GM12878 (cell line): ENCODE results near the gene PALMD. TPM values are rescaled to one million over a fixed set of nuclear protein-coding genes. Genes with fewer than 3 reads are reported as not detected.
A peak's percentile ranks its signal among the peaks of the same experiment; 100 is the strongest.

Source experiments
- ATAC-seq: fragments of 200-7000 bp; cut with Tn5 transposase; 3 replicates; pipeline ENCODE4 v1.9.1; 2020; ENCODE audit warnings: mild to moderate bottlenecking, moderate library complexity
- BruUV-seq: library from RNA; stranded (reverse); fragments of 400-500 nt; replicated peaks from 2 replicates; lab custom pipeline; 2021; lab: Mats Ljungman, UMichigan
- CTCF ChIA-PET: fragments of 300-600 bp; sonication (Branson Sonifier 250); formaldehyde crosslinking; extraction: SDS; loops from one replicate; lab custom pipeline; 2021; ENCODE audit warnings: inconsistent platforms; lab: Yijun Ruan, JAX
- POLR2A ChIA-PET: fragments of 350-600 bp; formaldehyde crosslinking; extraction: SDS; loops from one replicate; lab custom pipeline; 2021; ENCODE audit warnings: inconsistent platforms; lab: Charles Lee
- RAD21 ChIA-PET: fragments of 300-600 bp; sonication (Branson Sonifier 250); formaldehyde crosslinking; loops from one replicate; lab custom pipeline; 2023; ENCODE audit warnings: antibody characterized with exemption; ENCODE audit not compliant: unreplicated experiment; lab: Charles Lee
- SMC1A ChIA-PET: fragments of 300-600 bp; sonication (Branson Sonifier 250); formaldehyde crosslinking; loops from one replicate; lab custom pipeline; 2023; ENCODE audit not compliant: unreplicated experiment, uncharacterized antibody; lab: Charles Lee
- DNase-seq: peaks from one replicate; pipeline ENCODE4 v3.0.0-alpha.2; 2011; ENCODE audit warnings: low read depth, low spot score
- FAIRE-seq: peaks from 3 replicates; lab custom pipeline; 2011; peaks lifted over from hg19 to GRCh38; lab: Jason Lieb, UNC
- H2AFZ ChIP-seq: 2 replicates; pipeline ENCODE4 v1.6.0; 2011; ENCODE audit warnings: low read depth, low read length, control low read depth; ENCODE audit not compliant: control insufficient read depth
- H3K27ac ChIP-seq: 2 replicates; pipeline ENCODE4 v1.5.1; 2011; ENCODE audit warnings: control low read depth; ENCODE audit not compliant: control insufficient read depth, insufficient read depth
- H3K27me3 ChIP-seq, 2 experiments: replicated peaks in 1 of 2; 2 replicates each; pipeline versions ENCODE4 v1.6.0 to v1.6.1; 2011; ENCODE audit warnings: low read length in 1 of 2; ENCODE audit not compliant: control insufficient read depth in 2 of 2, insufficient read depth in 2 of 2
- H3K36me3 ChIP-seq, 2 experiments: 2 replicates each; pipeline ENCODE4 v1.5.1; 2011; ENCODE audit warnings: low read length in 1 of 2; ENCODE audit not compliant: control insufficient read depth in 2 of 2, insufficient read depth in 2 of 2
- H3K4me1 ChIP-seq: 2 replicates; pipeline ENCODE4 v1.6.1; 2011; ENCODE audit warnings: mild to moderate bottlenecking, low read length, moderate library complexity, mixed read lengths; ENCODE audit not compliant: control insufficient read depth, insufficient read depth
- H3K4me2 ChIP-seq: 2 replicates; pipeline ENCODE4 v1.6.0; 2011; ENCODE audit warnings: control low read depth; ENCODE audit not compliant: control insufficient read depth, insufficient read depth
- H3K4me3 ChIP-seq: fragments of 200-600 bp; sonication (generic); 2 replicates; pipeline ENCODE4 v1.5.1; 2016
- H3K79me2 ChIP-seq: 2 replicates; pipeline ENCODE4 v1.6.0; 2011; ENCODE audit warnings: low read length; ENCODE audit not compliant: control insufficient read depth, insufficient read depth
- H3K9ac ChIP-seq: 2 replicates; pipeline ENCODE4 v1.8.0; 2011; ENCODE audit warnings: low read length, control low read depth, mixed read lengths; ENCODE audit not compliant: control insufficient read depth, insufficient read depth
- H3K9me3 ChIP-seq: replicated peaks from 3 replicates; pipeline ENCODE4 v1.5.1; 2011; ENCODE audit warnings: mild to moderate bottlenecking, low read length; ENCODE audit not compliant: control insufficient read depth, insufficient read depth
- H4K20me1 ChIP-seq: 2 replicates; pipeline ENCODE4 v1.6.0; 2011; ENCODE audit not compliant: control insufficient read depth, insufficient read depth
- CBX3 ChIP-seq: fragments of 200-600 bp; sonication (generic); IDR thresholded peaks from 2 replicates; pipeline ENCODE4 v1.6.1; 2016; ENCODE audit warnings: low read depth, borderline replicate concordance
- CREM ChIP-seq: IDR thresholded peaks from 2 replicates; pipeline ENCODE4 v1.6.1; 2014; ENCODE audit warnings: antibody characterized with exemption, low read depth
- FOXK2 ChIP-seq: fragments of 450-650 bp; IDR thresholded peaks from 2 replicates; pipeline ENCODE4 v1.6.1; 2017; ENCODE audit warnings: mild to moderate bottlenecking, moderate library complexity
- GABPA ChIP-seq: IDR thresholded peaks from 2 replicates; pipeline ENCODE4 v1.6.1; 2014; ENCODE audit warnings: antibody characterized with exemption, low read depth, mild to moderate bottlenecking, inconsistent platforms
- GATAD2B ChIP-seq: fragments of 450-650 bp; conservative IDR thresholded peaks from 2 replicates; pipeline ENCODE4 v1.6.1; 2017; ENCODE audit warnings: low read depth, mild to moderate bottlenecking, moderate library complexity
- NFYA ChIP-seq: IDR thresholded peaks from 2 replicates; pipeline ENCODE4 v1.6.1; 2011; ENCODE audit warnings: low read depth, mild to moderate bottlenecking, low read length, improper control_type of control experiment, borderline replicate concordance
- PAX8 ChIP-seq: fragments of 450-650 bp; IDR thresholded peaks from 2 replicates; pipeline ENCODE4 v1.6.1; 2017; ENCODE audit warnings: mild to moderate bottlenecking, moderate library complexity
- RAD21 ChIP-seq: IDR thresholded peaks from 2 replicates; pipeline ENCODE4 v1.6.1; 2011; ENCODE audit warnings: mild to moderate bottlenecking, low read depth, low read length, moderate library complexity; ENCODE audit not compliant: insufficient read depth
- RCOR1 ChIP-seq: conservative IDR thresholded peaks from 2 replicates; pipeline ENCODE4 v1.6.1; 2012; ENCODE audit warnings: low read depth, low read length, improper control_type of control experiment
- SIN3A ChIP-seq: IDR thresholded peaks from 2 replicates; pipeline ENCODE4 v1.6.1; 2012; ENCODE audit warnings: low read depth, low read length, improper control_type of control experiment
- SMC3 ChIP-seq: IDR thresholded peaks from 2 replicates; pipeline ENCODE4 v1.6.1; 2011; ENCODE audit warnings: low read length, improper control_type of control experiment, borderline replicate concordance
- SPI1 ChIP-seq: IDR thresholded peaks from 2 replicates; pipeline ENCODE4 v1.6.1; 2011; ENCODE audit warnings: low read depth, mild to moderate bottlenecking, low read length, moderate library complexity, borderline replicate concordance; ENCODE audit not compliant: insufficient read depth
- SRF ChIP-seq, 2 experiments: IDR thresholded peaks; 2 replicates each; pipeline ENCODE4 v1.6.1; 2011; ENCODE audit warnings: low read depth in 2 of 2, low read length in 2 of 2, mild to moderate bottlenecking in 1 of 2, moderate library complexity in 1 of 2
- TCF12 ChIP-seq: IDR thresholded peaks from 2 replicates; pipeline ENCODE4 v1.6.1; 2011; ENCODE audit warnings: low read depth, mild to moderate bottlenecking, low read length
- WGBS: methylation state at CpG from one replicate; pipeline ENCODE4 v1.1.6; 2016; ENCODE audit warnings: low lambda C conversion rate; ENCODE audit not compliant: insufficient replicate concordance, insufficient coverage; ENCODE audit errors: missing lambda C conversion rate; 5-methylcytosine and 5-hydroxymethylcytosine counted together
- in situ Hi-C: fragments of 300-500 bp; cut with MboI; formaldehyde crosslinking; loops from 9 replicates; pipeline ENCODE4 v1.14.3; 2018; ENCODE audit warnings: mixed read lengths
- intact Hi-C: fragments of 100-400 bp; cut with micrococcal nuclease; formaldehyde crosslinking; loops from one replicate; pipeline ENCODE4 v1.14.2; 2022; ENCODE audit not compliant: unreplicated experiment
- polyA plus RNA-seq, 11 experiments: library from polyadenylated mRNA; depleted of rRNA in 4 of 11; unstranded in 6 of 11; stranded (reverse) in 5 of 11; fragments of >200 nt; fragmentation: Nextera tagmentation in 4 of 11; fragmentation: Illumina TruSeq in 1 of 11; extraction: Ambion mirVana in 4 of 11; extraction: Trizol in 1 of 11; gene quantifications; 1 replicate in 1 of 11; 2 replicates in 10 of 11; pipeline versions ENCODE4 v1.2.1 to v1.2.3, GENCODE V29; 2011 to 2016; ENCODE audit warnings: inconsistent platforms in 2 of 11, missing spikeins in 2 of 11, low read depth in 1 of 11
- total RNA-seq, 4 experiments: library from RNA; depleted of rRNA in 3 of 4; stranded (reverse); fragments of >200 nt in 3 of 4; fragmentation: Illumina TruSeq in 1 of 4; extraction: Trizol in 1 of 4; gene quantifications; 2 replicates each; pipeline versions ENCODE4 v1.2.1 to v1.2.3, GENCODE V29; 2013 to 2021
- TF ChIP-seq, protein P1 (sequence below), 3 experiments: IDR thresholded peaks in 2 of 3; conservative IDR thresholded peaks in 1 of 3; 2 replicates each; pipeline ENCODE4 v1.5.1; 2011; ENCODE audit warnings: low read depth in 3 of 3, low read length in 3 of 3, mild to moderate bottlenecking in 3 of 3, control low read depth in 2 of 3, moderate library complexity in 2 of 3, inconsistent platforms in 1 of 3, mixed read lengths in 1 of 3; ENCODE audit not compliant: control insufficient read depth in 2 of 3, insufficient read depth in 1 of 3; ENCODE audit errors: extremely low read depth in 1 of 3
- TF ChIP-seq, protein P2 (sequence below): IDR thresholded peaks from 2 replicates; pipeline ENCODE4 v1.6.1; 2012; ENCODE audit warnings: low read depth, low read length, improper control_type of control experiment
- TF ChIP-seq, protein P3 (sequence below): IDR thresholded peaks from 2 replicates; pipeline ENCODE4 v1.6.1; 2012; ENCODE audit warnings: low read length, inconsistent platforms

The PALMD gene
- total and polyA plus RNA-seq, 10 of the 15 experiments (the other 5 are each of a cell fraction or from before 2014, with no cell fraction given), result under 0.01 to 0.09 (median 0.04) TPM; not detected in 4

DNA sequence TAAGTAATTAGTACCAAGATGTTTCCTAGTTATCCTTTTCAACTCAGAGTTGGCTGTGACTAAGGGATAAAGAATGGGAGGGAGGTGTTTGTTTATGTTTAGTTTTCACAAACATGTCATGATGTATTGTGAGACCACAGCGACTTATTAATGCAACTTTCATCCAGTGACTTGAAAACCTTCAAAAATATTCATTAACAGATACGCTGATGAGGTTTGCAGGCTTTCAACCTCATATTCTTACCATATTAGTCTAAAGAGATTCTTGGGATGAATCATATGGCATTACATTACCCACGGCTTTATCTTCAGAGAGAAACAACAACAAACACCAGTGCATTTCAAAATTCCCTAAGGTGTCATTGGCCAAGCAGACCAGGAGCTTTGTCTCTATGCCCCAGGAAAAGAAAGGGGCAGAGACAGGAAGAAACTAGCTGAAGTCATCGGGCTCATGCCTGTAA lies 36.4 kb downstream of the PALMD start (continued):
- TF ChIP-seq CBX3, result no peak
- TF ChIP-seq, all 136 proteins: peak for 0

DNA sequence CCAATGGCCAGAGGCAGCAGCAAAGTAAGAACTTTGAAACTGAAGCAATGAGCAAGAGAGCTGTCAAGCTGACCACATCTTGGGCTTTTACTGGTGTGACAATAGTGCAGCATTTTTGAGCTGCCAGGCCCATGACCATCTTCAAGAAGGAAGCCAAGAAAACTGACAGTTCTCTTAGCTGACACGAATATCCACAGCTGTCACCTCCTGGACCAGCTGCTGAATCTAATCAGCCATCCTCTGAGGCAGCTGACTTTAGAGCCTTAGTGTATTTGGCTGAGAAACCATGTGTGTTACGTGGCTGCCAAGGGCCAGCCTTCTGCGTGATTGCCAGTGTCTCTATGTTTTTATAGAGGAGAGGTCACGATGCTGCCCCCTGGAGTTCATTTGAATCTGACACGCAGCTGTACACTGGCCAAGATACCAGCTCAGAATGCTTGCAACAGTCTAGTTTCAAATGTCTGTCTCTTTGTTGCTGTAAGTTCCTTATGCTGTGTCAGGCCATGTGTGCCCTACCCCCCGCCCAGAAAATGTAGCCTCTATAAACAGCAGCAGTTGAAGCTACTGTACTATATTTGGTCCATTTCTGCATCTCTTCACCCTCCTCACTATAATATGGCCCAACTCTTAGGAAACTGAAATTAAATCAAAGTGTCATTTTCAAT lies 39.7 kb downstream of the PALMD start:
- FAIRE-seq, result peak; percentile 54
- peak overlapping the region; percentile 76 for H2AFZ ChIP-seq
- ATAC-seq, result peak; percentile 98

More for the DNA sequence above, 39.7 kb downstream of the PALMD start:
- H3K36me3 ChIP-seq, result no peaks in the 10 kb centered on the region
- CTCF ChIA-PET, result interaction anchor here (0.6 to 2.4 kb wide), 37 partner anchors 9 to 510 kb away, joined by 3 to 21 read pairs (median 4); partner anchors contain the start of gene PALMD
- intact Hi-C loops (loop anchor here (1.0 to 10.0 kb wide), 3 partner anchors 198 to 505 kb away; no protein-coding TSS in a partner anchor), in situ Hi-C loops (no loop called here)
- no peak overlapping the region for H3K4me2 ChIP-seq
- H3K79me2 ChIP-seq, result no peaks in the 10 kb centered on the region
- BruUV-seq, result no TSS peak
- no peak overlapping the region for H3K4me3 ChIP-seq
- RAD21 ChIA-PET, result interaction anchor here (0.7 to 1.2 kb wide), 7 partner anchors 9 to 505 kb away, joined by 3 to 4 read pairs (median 3); no protein-coding TSS in a partner anchor
- SMC1A ChIA-PET, result interaction anchor here (0.9 to 2.3 kb wide), 7 partner anchors 12 to 892 kb away, joined by 3 to 8 read pairs (median 6); no protein-coding TSS in a partner anchor
- H3K4me1 ChIP-seq, result no peaks in the 10 kb centered on the region
- POLR2A ChIA-PET, result no interaction called here
- no peaks in the 10 kb centered on the region for H3K9me3 ChIP-seq
- H3K9ac ChIP-seq, result no peak overlapping the region
- no peak overlapping the region for H3K27ac ChIP-seq
- 15% methylated on average over 6 of the region's 6 CpGs for WGBS
- H4K20me1 ChIP-seq, result no peaks in the 10 kb centered on the region
- H3K27me3 ChIP-seq, result no peaks in the 10 kb centered on the region
- TF ChIP-seq RAD21 (peak; percentile 52), SRF (IDR thresholded peaks at IDR 0.05; ENCODE audit: low read depth in 2 of 2, low read length in 2 of 2) (no peak), SMC3 (peak; percentile 57), FOXK2 (no peak), GATAD2B (no peak), NFYA (no peak), CREM (peak; percentile 22; the same call in 1 of the 2 replicates), PAX8 (no peak), SPI1 (no peak), RCOR1 (no peak), TCF12 (0 out of 2 replicates have a peak, but pooled peaks have one; percentile 5), GABPA (no peak), SIN3A (no peak)
- TF ChIP-seq, protein P1, sequence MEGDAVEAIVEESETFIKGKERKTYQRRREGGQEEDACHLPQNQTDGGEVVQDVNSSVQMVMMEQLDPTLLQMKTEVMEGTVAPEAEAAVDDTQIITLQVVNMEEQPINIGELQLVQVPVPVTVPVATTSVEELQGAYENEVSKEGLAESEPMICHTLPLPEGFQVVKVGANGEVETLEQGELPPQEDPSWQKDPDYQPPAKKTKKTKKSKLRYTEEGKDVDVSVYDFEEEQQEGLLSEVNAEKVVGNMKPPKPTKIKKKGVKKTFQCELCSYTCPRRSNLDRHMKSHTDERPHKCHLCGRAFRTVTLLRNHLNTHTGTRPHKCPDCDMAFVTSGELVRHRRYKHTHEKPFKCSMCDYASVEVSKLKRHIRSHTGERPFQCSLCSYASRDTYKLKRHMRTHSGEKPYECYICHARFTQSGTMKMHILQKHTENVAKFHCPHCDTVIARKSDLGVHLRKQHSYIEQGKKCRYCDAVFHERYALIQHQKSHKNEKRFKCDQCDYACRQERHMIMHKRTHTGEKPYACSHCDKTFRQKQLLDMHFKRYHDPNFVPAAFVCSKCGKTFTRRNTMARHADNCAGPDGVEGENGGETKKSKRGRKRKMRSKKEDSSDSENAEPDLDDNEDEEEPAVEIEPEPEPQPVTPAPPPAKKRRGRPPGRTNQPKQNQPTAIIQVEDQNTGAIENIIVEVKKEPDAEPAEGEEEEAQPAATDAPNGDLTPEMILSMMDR (IDR thresholded peaks at IDR 0.05 in 2 of 3, conservative IDR thresholded peaks at IDR 0.05 in 1 of 3; ENCODE audit: control insufficient read depth in 2 of 3, extremely low read depth in 1 of 3, insufficient read depth in 1 of 3, low read depth in 3 of 3, low read length in 3 of 3), result peak; percentile 64 to 75 (median 66)
- TF ChIP-seq, protein P2, sequence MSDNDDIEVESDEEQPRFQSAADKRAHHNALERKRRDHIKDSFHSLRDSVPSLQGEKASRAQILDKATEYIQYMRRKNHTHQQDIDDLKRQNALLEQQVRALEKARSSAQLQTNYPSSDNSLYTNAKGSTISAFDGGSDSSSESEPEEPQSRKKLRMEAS, result no peak
- TF ChIP-seq, protein P3, sequence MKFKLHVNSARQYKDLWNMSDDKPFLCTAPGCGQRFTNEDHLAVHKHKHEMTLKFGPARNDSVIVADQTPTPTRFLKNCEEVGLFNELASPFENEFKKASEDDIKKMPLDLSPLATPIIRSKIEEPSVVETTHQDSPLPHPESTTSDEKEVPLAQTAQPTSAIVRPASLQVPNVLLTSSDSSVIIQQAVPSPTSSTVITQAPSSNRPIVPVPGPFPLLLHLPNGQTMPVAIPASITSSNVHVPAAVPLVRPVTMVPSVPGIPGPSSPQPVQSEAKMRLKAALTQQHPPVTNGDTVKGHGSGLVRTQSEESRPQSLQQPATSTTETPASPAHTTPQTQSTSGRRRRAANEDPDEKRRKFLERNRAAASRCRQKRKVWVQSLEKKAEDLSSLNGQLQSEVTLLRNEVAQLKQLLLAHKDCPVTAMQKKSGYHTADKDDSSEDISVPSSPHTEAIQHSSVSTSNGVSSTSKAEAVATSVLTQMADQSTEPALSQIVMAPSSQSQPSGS, result no peak
- peak; percentile 13 for DNase-seq
